ENCODE measurements around the gene ATOX1.
"Not testable (repeated sequence)": the region's sequence is repeated elsewhere in the genome, so short reads cannot be mapped to it uniquely, and the experiment has no call there.

Gene ATOX1

GRCh38 chr5:151698081-151698480, 60.4 kb downstream of the ATOX1 start:
- not testable (repeated sequence) for DNase-seq (ENCODE audit: low read depth in 2 of 2)

- no peak for DNase-seq (ENCODE audit: low read depth in 2 of 2)
Measured at GRCh38 chr5:151697452-151697851, 61.0 kb downstream of the ATOX1 start.

GRCh38 chr5:151696470-151697061, 61.9 kb downstream of the ATOX1 start:
- no peak for DNase-seq (ENCODE audit: low read depth in 2 of 2)

DNA sequence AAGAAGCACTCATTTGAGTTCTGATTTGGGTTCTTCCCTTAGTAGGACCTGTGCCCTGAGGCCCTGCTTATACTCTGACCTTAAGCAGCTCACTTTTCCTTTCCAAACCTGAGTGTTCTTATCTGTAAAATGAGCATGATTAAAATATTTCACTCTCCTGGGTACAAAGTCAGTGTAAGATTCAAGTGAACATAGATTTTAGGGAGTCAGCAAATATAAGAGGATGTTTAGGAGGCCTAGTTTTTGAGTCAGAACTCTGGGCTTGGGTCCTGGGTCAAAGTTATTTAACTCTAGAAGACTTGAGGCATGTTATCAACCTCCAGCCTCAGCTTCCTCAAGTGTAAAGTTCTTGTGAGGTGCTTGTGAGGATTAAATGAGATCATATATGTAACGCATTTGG, 63.0 kb downstream of the ATOX1 start:
- no peak for DNase-seq (ENCODE audit: low read depth in 2 of 2)

DNA sequence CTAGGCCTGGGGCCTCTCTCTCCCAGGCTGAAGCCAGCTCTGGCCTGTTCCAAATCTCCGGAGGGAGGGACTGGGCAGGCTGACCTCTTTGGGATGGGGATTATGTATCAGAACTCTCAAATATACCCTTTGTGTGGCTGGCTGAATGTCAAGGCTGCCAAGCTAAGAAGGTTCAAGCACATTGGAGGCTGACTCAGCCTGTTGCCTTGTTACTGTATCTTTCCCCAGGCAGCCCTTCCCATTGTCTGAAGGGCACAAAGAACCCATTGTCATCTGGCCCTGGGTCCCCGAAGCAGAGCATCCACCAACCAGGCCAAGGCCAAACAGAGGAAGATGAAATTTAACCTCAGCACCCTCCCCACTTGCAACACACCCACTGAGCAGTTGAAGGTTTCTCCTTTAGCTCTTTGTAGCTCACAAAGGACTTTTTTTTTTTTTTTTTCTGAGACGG, 64.4 kb downstream of the ATOX1 start:
- no peak for DNase-seq (ENCODE audit: low read depth in 2 of 2)

All from stimulated activated CD8-positive, alpha-beta memory T cell treated with anti-CD3 and anti-CD28 coated beads, Interleukin-2, amount 100 ng/mL, for 48 hours (primary cell).